Thyroid gland (tissue), 4 donors: ENCODE results near the gene KCNIP1.
A peak's percentile ranks its signal among the peaks of the same experiment; 100 is the strongest.

Source experiments
- CTCF ChIP-seq, 6 experiments: fragments of 200-600 bp in 3 of 6; fragments of 450-650 bp in 3 of 6; sonication (generic) in 3 of 6; IDR thresholded peaks; one replicate each; pipeline ENCODE4 v1.5.1; 2016 to 2019; ENCODE audit warnings: antibody characterized with exemption in 6 of 6, mild to moderate bottlenecking in 2 of 6, inconsistent platforms in 1 of 6, moderate library complexity in 1 of 6
- POLR2A ChIP-seq, 2 donors: fragments of 450-650 bp; IDR thresholded peaks; one replicate each; pipeline ENCODE4 v1.6.1; 2017; ENCODE audit warnings: antibody characterized with exemption in 2 of 2, mild to moderate bottlenecking in 2 of 2, moderate library complexity in 1 of 2

- TF ChIP-seq CTCF (IDR thresholded peaks at IDR 0.05) (peak; percentile 63 to 89 (median 78)), POLR2A (IDR thresholded peaks at IDR 0.05) (no peak)
Measured at GRCh38 chr5:170638454-170639220, 134.8 kb downstream of the KCNIP1 start.
